A549 treated with dexamethasone at 1 μM for 4 hours (cell line): ENCODE data around the gene ACSM2B. TPM values are rescaled to one million over a fixed set of nuclear protein-coding genes. Genes with fewer than 3 reads are reported as not detected.

Experiments
- total RNA-seq: library from RNA; stranded (reverse); fragments of 200-300 nt; extraction: Qiagen RNA extraction; gene quantifications from 5 replicates; pipeline ENCODE4 v1.2.3, GENCODE V29; 2022

ACSM2B gene
- total RNA-seq = not detected in 5 replicates

GRCh38 chr16:20576145-20576544 lies at the start of gene ACSM2B:
TSS of gene ACSM2B (minus strand) at chr16:20576367. CDS start at chr16:20564845, 11,522 bp downstream.

Other genes starting within 250 kb of the ACSM2B start
- 0.13 TPM in 1 of 5 replicates, not detected in the others for gene GP2, start 248.9 kb downstream of the ACSM2B start, total RNA-seq
- gene UMOD, start 223.7 kb downstream of the ACSM2B start, total RNA-seq = not detected in 5 replicates
- not detected in 5 replicates for gene PDILT, start 171.6 kb downstream of the ACSM2B start, total RNA-seq
- gene ACSM5, start 166.8 kb downstream of the ACSM2B start, total RNA-seq = not detected in 5 replicates
- gene ACSM2A, start 124.8 kb downstream of the ACSM2B start, total RNA-seq = not detected in 5 replicates
- not detected in 5 replicates for gene ACSM1, start 121.3 kb upstream of the ACSM2B start, total RNA-seq
- gene THUMPD1, start 165.5 kb upstream of the ACSM2B start, total RNA-seq = 23.0 to 28.1 TPM (median 26.8 TPM) in 5 replicates
- gene ACSM3, start 187.6 kb upstream of the ACSM2B start, total RNA-seq = 3.4 to 6.0 TPM (median 4.7 TPM) in 5 replicates
- gene ERI2, start 230.1 kb upstream of the ACSM2B start, total RNA-seq = 10.5 to 14.8 TPM (median 13.1 TPM) in 5 replicates
- gene REXO5, start 230.2 kb upstream of the ACSM2B start, total RNA-seq = 3.5 to 4.8 TPM (median 4.0 TPM) in 5 replicates